Endothelial cell of umbilical vein (primary cell): ENCODE data around the gene RAB40C. TPM values are rescaled to one million over a fixed set of nuclear protein-coding genes. Genes with fewer than 3 reads are reported as not detected.

Experiments used
- BruUV-seq: library from RNA; stranded (reverse); fragments of 400-500 nt; replicated peaks from 2 replicates; lab custom pipeline; 2021; lab: Mats Ljungman, UMichigan
- CTCF ChIA-PET: fragments of 300-600, 350-600 bp; sonication (Branson Sonifier 250); formaldehyde crosslinking; loops from one replicate; lab custom pipeline; 2021; ENCODE audit warnings: antibody characterized with exemption, inconsistent platforms; lab: Charles Lee
- POLR2A ChIA-PET: fragments of 300-600, 350-600 bp; sonication (Branson Sonifier 250); formaldehyde crosslinking; loops from one replicate; lab custom pipeline; 2021; ENCODE audit warnings: antibody characterized with exemption, inconsistent platforms; lab: Charles Lee
- DNase-seq: peaks from one replicate; pipeline ENCODE4 v3.0.0-alpha.2; 2011; ENCODE audit warnings: low read depth, low spot score
- FAIRE-seq: peaks from 2 replicates; lab custom pipeline; 2011; peaks lifted over from hg19 to GRCh38; lab: Jason Lieb, UNC
- H2AFZ ChIP-seq: 2 replicates; pipeline ENCODE4 v1.6.0; 2012; ENCODE audit warnings: low read depth, low read length, control low read depth, inconsistent platforms
- H3K27ac ChIP-seq: 2 replicates; pipeline ENCODE4 v1.5.1; 2011; ENCODE audit warnings: low read depth, mild to moderate bottlenecking, control low read depth, low read length, moderate library complexity; ENCODE audit not compliant: insufficient read depth
- H3K27me3 ChIP-seq, 2 experiments: 2 replicates each; pipeline versions ENCODE4 v1.6.0 to v1.6.1; 2011; ENCODE audit warnings: low read length in 2 of 2, mixed read lengths in 1 of 2; ENCODE audit not compliant: control insufficient read depth in 2 of 2, insufficient read depth in 2 of 2
- H3K36me3 ChIP-seq, 2 experiments: 2 replicates in 1 of 2; 3 replicates in 1 of 2; pipeline ENCODE4 v1.5.1; 2011; ENCODE audit warnings: low read length in 2 of 2, mild to moderate bottlenecking in 1 of 2, moderate library complexity in 1 of 2; ENCODE audit not compliant: control insufficient read depth in 2 of 2, insufficient read depth in 2 of 2; ENCODE audit errors: extremely low read depth in 1 of 2
- H3K4me1 ChIP-seq: 3 replicates; pipeline ENCODE4 v1.5.1; 2011; ENCODE audit warnings: mild to moderate bottlenecking, low read length; ENCODE audit not compliant: control insufficient read depth, insufficient read depth; ENCODE audit errors: extremely low read depth
- H3K4me2 ChIP-seq: 2 replicates; pipeline ENCODE4 v1.6.1; 2011; ENCODE audit warnings: low read length, control low read depth, mixed read lengths; ENCODE audit not compliant: insufficient read depth
- H3K4me3 ChIP-seq, 3 experiments: fragments of 200-600 bp in 1 of 3; sonication (generic), shearing (Covaris generic) in 1 of 3; replicated peaks in 1 of 3; 2 replicates each; pipeline ENCODE4 v1.5.1; 2011 to 2016; ENCODE audit warnings: control low read depth in 3 of 3, low read length in 3 of 3, mild to moderate bottlenecking in 2 of 3, inconsistent platforms in 1 of 3, low read depth in 1 of 3, moderate library complexity in 1 of 3; ENCODE audit not compliant: insufficient read depth in 1 of 3
- H3K79me2 ChIP-seq: 2 replicates; pipeline ENCODE4 v1.6.0; 2012; ENCODE audit warnings: low read length, inconsistent platforms; ENCODE audit not compliant: control insufficient read depth, insufficient read depth
- H3K9ac ChIP-seq: replicated peaks from 2 replicates; pipeline ENCODE3; 2011; ENCODE audit warnings: low read length, control low read depth; ENCODE audit not compliant: insufficient read depth; ENCODE audit errors: extremely low read depth
- H3K9me1 ChIP-seq: replicated peaks from 3 replicates; pipeline ENCODE4 v1.6.0; 2011; ENCODE audit warnings: mild to moderate bottlenecking, low read length; ENCODE audit not compliant: control insufficient read depth, insufficient read depth; ENCODE audit errors: extremely low read depth
- H3K9me3 ChIP-seq: replicated peaks from 2 replicates; pipeline ENCODE4 v1.5.1; 2012; ENCODE audit warnings: low read length, inconsistent platforms; ENCODE audit not compliant: control insufficient read depth, insufficient read depth
- H4K20me1 ChIP-seq: replicated peaks from 2 replicates; pipeline ENCODE3; 2011; ENCODE audit warnings: mild to moderate bottlenecking, low read length; ENCODE audit not compliant: control insufficient read depth, insufficient read depth; ENCODE audit errors: extremely low read depth
- CTCF ChIP-seq, 2 donors: IDR thresholded peaks; 1 replicate in 1 of 2; 2 replicates in 1 of 2; pipeline ENCODE4 v1.5.1; 2011; ENCODE audit warnings: low read length in 2 of 2, mild to moderate bottlenecking in 2 of 2, moderate library complexity in 2 of 2, control low read depth in 1 of 2, inconsistent platforms in 1 of 2, low read depth in 1 of 2; ENCODE audit not compliant: insufficient read depth in 1 of 2; ENCODE audit errors: extremely low read depth in 1 of 2
- EZH2 ChIP-seq: IDR thresholded peaks from 2 replicates; pipeline ENCODE4 v1.6.1; 2012; ENCODE audit warnings: borderline replicate concordance, low read depth, mild to moderate bottlenecking, moderate library complexity, low read length, inconsistent platforms; ENCODE audit not compliant: severe bottlenecking
- FOS ChIP-seq: IDR thresholded peaks from 2 replicates; pipeline ENCODE4 v1.6.1; 2011; ENCODE audit warnings: mild to moderate bottlenecking, low read length, moderate library complexity, borderline replicate concordance; ENCODE audit not compliant: insufficient read depth
- GATA2 ChIP-seq: IDR thresholded peaks from 2 replicates; pipeline ENCODE4 v1.7.0; 2011; ENCODE audit warnings: low read depth, mild to moderate bottlenecking, moderate library complexity, mixed read lengths, low read length; ENCODE audit not compliant: insufficient read length, insufficient read depth
- JUN ChIP-seq: IDR thresholded peaks from 2 replicates; pipeline ENCODE4 v1.6.1; 2011; ENCODE audit warnings: borderline replicate concordance, low read depth; ENCODE audit not compliant: insufficient read length, insufficient read depth
- MAX ChIP-seq: IDR thresholded peaks from 2 replicates; pipeline ENCODE4 v1.6.1; 2011; ENCODE audit not compliant: insufficient read depth, insufficient read length
- MYC ChIP-seq: IDR thresholded peaks from one replicate; pipeline ENCODE4 v1.6.1; 2011; ENCODE audit warnings: mild to moderate bottlenecking, low read depth, low read length
- POLR2A ChIP-seq: IDR thresholded peaks from 2 replicates; pipeline ENCODE4 v1.6.1; 2012; ENCODE audit warnings: low read depth, mild to moderate bottlenecking, control low read depth, low read length
- POLR2AphosphoS5 ChIP-seq: IDR thresholded peaks from 2 replicates; pipeline ENCODE4 v1.6.1; 2012; ENCODE audit warnings: low read depth, mild to moderate bottlenecking, control low read depth, low read length, moderate library complexity; ENCODE audit not compliant: insufficient read depth
- dilution Hi-C: fragments of 300-500 bp; cut with MboI; formaldehyde crosslinking; loops from one replicate; pipeline ENCODE4 v1.15.0; 2019; ENCODE audit warnings: low sequenced_read_pairs; ENCODE audit not compliant: extremely low pct_ligation_motif_present
- intact Hi-C: fragments of 100-400 bp; cut with micrococcal nuclease; formaldehyde crosslinking; loops from one replicate; pipeline ENCODE4 v1.10.0; 2022
- polyA plus RNA-seq, 4 experiments: library from polyadenylated mRNA; depleted of rRNA in 3 of 4; stranded (reverse) in 3 of 4; unstranded in 1 of 4; fragments of >200 nt; gene quantifications; 2 replicates each; pipeline versions ENCODE4 v1.2.1 to v1.2.3, GENCODE V29; 2011 to 2012; ENCODE audit warnings: missing spikeins in 1 of 4
- total RNA-seq: library from RNA; stranded (reverse); gene quantifications from 2 replicates; pipeline ENCODE4 v1.2.3, GENCODE V29; 2021

The RAB40C gene
- total and polyA plus RNA-seq, 2 donors (not counting 3 experiments of a cell fraction or from before 2014, with no cell fraction given), result 12.4 to 18.8 TPM

GRCh38 chr16:615122-615521, 25.3 kb downstream of the RAB40C start:
- FAIRE-seq, result no peak
- H3K36me3 ChIP-seq, result no peaks in the 10 kb centered on the region
- DNase-seq, result no peak
- H3K4me1 ChIP-seq, result no peaks in the 10 kb centered on the region
- ChIA-PET POLR2A (no interaction called here), CTCF (interaction anchor here (1.1 kb wide), 1 partner anchor 12 kb away, joined by 3 read pairs; no protein-coding TSS in a partner anchor)
- H2AFZ ChIP-seq, result no peak overlapping the region
- H3K9me1 ChIP-seq, result no peaks in the 10 kb centered on the region
- H3K79me2 ChIP-seq, result no peaks in the 10 kb centered on the region
- TF ChIP-seq EZH2, result no peak
- no peak for TF ChIP-seq CTCF (IDR thresholded peaks at IDR 0.05; ENCODE audit: extremely low read depth in 1 of 2, insufficient read depth in 1 of 2, low read depth in 1 of 2, low read length in 2 of 2)
- no peak for TF ChIP-seq POLR2A
- TF ChIP-seq MYC, result no peak
- TF ChIP-seq FOS, result no peak
- no peak for TF ChIP-seq POLR2AphosphoS5
- no peak for TF ChIP-seq JUN
- no peak for TF ChIP-seq MAX
- no peak for TF ChIP-seq GATA2
- intact Hi-C loops (no loop called here), dilution Hi-C loops (no loop called here)
- H3K9me3 ChIP-seq, result no peaks in the 10 kb centered on the region
- H3K4me3 ChIP-seq, result no peak overlapping the region
- no peaks in the 10 kb centered on the region for H4K20me1 ChIP-seq
- BruUV-seq, result no TSS peak
- no peak overlapping the region for H3K9ac ChIP-seq
- no peak overlapping the region for H3K4me2 ChIP-seq
- H3K27ac ChIP-seq, result no peak overlapping the region
- H3K27me3 ChIP-seq, result no peaks in the 10 kb centered on the region
